Uterus (tissue), 2 donors: ENCODE results near the gene SRRM2.
A peak's percentile ranks its signal among the peaks of the same experiment; 100 is the strongest.

Experiments used
- POLR2A ChIP-seq, 2 donors: fragments of 450-650 bp; IDR thresholded peaks; one replicate each; pipeline ENCODE4 v1.6.1; 2016; ENCODE audit warnings: antibody characterized with exemption in 2 of 2, mild to moderate bottlenecking in 1 of 2, moderate library complexity in 1 of 2
- TF ChIP-seq, protein P1 (sequence below), 4 experiments: fragments of 200-600 bp in 2 of 4; fragments of 450-650 bp in 2 of 4; sonication (generic) in 2 of 4; IDR thresholded peaks; one replicate each; pipeline ENCODE4 v1.5.1; 2016 to 2019; ENCODE audit warnings: antibody characterized with exemption in 4 of 4, mild to moderate bottlenecking in 2 of 4, moderate library complexity in 1 of 4

DNA sequence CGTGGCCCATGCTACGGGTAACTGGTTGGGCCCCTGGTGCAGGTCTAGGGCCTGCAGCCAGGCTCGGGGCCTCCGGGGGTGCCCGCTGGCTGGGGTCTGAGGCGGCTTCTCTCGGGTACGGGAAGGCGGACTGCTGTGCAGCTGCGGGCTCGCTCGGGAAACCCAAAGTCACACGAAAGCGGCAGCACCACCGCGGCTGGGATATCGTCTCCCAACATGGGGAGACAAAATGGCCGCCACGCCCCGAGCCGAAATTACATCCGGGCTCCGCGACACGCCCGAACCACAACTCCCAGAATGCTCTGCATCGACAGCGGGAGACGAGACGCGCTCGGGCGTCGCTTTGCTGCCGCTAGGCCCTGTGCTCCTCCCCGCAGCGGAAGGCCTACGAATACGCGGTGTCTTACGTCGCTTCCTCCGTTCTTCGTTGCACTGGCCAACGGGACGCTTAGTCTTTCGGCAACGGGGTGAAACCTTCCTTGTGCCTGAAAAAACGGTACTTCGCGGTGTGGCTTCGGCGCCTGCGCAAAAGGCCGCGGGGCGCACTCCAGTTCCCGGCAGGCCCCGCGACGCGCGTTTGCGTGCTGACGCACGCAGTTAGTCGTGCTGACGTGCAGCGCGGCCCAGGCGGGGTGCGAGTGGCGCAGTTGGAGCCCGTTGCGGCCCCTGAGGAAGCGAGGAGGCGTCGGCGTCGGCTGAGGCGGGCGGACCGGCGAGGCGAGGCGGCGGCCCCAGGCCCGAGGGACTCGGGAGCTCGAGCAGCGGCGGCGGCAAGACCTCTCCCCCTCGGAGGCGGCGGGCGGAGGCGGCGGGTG is at the start of gene SRRM2:
- TF ChIP-seq, protein P1, sequence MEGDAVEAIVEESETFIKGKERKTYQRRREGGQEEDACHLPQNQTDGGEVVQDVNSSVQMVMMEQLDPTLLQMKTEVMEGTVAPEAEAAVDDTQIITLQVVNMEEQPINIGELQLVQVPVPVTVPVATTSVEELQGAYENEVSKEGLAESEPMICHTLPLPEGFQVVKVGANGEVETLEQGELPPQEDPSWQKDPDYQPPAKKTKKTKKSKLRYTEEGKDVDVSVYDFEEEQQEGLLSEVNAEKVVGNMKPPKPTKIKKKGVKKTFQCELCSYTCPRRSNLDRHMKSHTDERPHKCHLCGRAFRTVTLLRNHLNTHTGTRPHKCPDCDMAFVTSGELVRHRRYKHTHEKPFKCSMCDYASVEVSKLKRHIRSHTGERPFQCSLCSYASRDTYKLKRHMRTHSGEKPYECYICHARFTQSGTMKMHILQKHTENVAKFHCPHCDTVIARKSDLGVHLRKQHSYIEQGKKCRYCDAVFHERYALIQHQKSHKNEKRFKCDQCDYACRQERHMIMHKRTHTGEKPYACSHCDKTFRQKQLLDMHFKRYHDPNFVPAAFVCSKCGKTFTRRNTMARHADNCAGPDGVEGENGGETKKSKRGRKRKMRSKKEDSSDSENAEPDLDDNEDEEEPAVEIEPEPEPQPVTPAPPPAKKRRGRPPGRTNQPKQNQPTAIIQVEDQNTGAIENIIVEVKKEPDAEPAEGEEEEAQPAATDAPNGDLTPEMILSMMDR (IDR thresholded peaks at IDR 0.05) = peak in 1 of 4 experiments; percentile 9
- TF ChIP-seq POLR2A (IDR thresholded peaks at IDR 0.05) = peak; percentile 98 to 100
